ENCODE measurements around the gene CLEC10A.

- TF ChIP-seq POLR2A (IDR thresholded peaks at IDR 0.05; ENCODE audit: low read depth) = no peak
- no peak for TF ChIP-seq CTCF (IDR thresholded peaks at IDR 0.05)
Measured at GRCh38 chr17:7058831-7059447, 21.1 kb downstream of the CLEC10A start.
